Fibroblast of villous mesenchyme (primary cell): ENCODE results near the gene SMC3. TPM values are rescaled to one million over a fixed set of nuclear protein-coding genes. Genes with fewer than 3 reads are reported as not detected.

Experiments
- DNase-seq: peaks from one replicate; pipeline ENCODE4 v3.0.0-alpha.2; 2010; ENCODE audit warnings: low read depth
- H3K4me3 ChIP-seq: 2 replicates; pipeline ENCODE4 v1.5.1; 2011; ENCODE audit warnings: low read depth, mild to moderate bottlenecking, low read length
- total RNA-seq: library from RNA; depleted of rRNA; stranded (reverse); fragments of >200 nt; gene quantifications from 2 replicates; pipeline ENCODE4 v1.2.3, GENCODE V29; 2012
- TF ChIP-seq, protein P1 (sequence below): IDR thresholded peaks from 2 replicates; pipeline ENCODE4 v1.5.1; 2012; ENCODE audit warnings: low read depth, mild to moderate bottlenecking, low read length; ENCODE audit not compliant: insufficient read depth

SMC3 gene
- total RNA-seq, 1 donor = 23.3 TPM

DNA sequence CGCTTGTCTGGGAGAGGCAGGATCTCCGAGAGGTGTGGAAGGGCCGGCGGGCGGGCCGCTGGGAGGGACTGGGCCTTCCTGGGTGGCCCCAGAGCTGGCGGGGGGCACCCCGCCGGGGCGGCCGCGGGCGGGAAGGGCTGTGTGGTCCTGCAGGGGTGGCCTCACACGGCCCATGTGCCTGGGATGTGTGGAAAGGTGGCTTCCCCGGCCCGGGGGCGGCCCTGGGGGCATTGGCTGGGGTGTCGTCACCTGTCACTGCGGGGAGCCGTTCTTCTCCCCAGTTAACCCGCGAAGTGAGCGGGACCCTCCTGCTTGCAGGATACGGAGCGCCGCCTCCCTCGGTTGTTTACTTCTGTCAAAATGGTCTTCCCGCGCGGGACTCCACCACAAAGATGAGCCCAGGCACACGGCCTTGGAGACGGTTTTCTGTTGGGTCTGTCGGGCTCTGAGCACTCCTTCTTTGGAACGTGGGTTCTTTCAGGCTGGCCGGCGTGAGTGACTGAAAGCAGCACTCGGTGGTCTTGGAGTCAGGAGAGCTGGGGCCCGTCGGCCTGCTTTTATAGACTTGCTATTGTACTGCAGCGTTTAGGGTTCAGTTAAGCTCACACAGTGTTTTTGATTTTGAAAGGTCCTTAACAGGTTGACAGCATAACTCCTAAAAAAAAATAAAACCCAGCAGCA lies 700 bp downstream of the SMC3 start:
- H3K4me3 ChIP-seq = peak overlapping the region; percentile 92
- DNase-seq = peak; percentile 30
- TF ChIP-seq, protein P1, sequence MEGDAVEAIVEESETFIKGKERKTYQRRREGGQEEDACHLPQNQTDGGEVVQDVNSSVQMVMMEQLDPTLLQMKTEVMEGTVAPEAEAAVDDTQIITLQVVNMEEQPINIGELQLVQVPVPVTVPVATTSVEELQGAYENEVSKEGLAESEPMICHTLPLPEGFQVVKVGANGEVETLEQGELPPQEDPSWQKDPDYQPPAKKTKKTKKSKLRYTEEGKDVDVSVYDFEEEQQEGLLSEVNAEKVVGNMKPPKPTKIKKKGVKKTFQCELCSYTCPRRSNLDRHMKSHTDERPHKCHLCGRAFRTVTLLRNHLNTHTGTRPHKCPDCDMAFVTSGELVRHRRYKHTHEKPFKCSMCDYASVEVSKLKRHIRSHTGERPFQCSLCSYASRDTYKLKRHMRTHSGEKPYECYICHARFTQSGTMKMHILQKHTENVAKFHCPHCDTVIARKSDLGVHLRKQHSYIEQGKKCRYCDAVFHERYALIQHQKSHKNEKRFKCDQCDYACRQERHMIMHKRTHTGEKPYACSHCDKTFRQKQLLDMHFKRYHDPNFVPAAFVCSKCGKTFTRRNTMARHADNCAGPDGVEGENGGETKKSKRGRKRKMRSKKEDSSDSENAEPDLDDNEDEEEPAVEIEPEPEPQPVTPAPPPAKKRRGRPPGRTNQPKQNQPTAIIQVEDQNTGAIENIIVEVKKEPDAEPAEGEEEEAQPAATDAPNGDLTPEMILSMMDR = no peak

DNA sequence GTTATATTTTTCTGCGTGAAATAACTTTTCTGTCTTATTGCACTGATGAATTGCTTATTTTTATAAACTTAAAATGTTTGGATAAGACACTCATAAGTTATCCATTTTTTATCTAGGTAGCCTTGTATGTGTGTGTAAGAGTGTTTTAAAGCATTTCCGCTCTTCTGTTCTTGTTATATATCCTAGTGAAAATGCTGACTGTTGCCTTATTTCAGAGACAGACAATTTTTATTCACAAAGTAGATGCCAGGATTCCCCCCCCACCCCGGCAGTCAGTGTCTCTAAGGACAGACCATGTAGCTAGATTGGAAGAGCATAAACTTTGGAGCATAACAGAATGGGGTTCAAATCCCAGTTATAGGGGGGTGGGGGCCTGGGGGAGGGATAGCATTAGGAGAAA lies 1.6 kb downstream of the SMC3 start:
- peak overlapping the region; percentile 92 for H3K4me3 ChIP-seq
- no peak for DNase-seq
- TF ChIP-seq, protein P1 = no peak

DNA sequence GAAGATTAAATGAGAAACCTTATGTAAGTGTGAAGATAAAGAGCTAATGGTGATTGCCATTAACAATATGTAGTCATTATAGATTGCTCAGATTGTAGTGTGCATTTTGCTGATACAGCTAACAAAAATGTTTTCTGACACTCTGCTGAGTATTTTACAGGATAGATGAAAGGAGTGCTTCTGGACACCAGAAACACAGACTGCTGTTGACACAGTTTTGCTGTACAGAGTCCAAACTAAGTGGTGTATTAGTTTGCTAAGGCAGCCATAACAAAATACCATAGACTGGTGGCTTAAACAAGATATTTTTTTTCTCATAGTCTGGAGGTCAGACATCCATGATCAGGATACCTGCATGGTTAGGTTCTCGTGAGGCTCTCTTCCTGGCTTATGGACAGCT lies 2.2 kb downstream of the SMC3 start:
- TF ChIP-seq, protein P1 = no peak
- DNase-seq = peak; percentile 6
- no peak overlapping the region for H3K4me3 ChIP-seq

DNA sequence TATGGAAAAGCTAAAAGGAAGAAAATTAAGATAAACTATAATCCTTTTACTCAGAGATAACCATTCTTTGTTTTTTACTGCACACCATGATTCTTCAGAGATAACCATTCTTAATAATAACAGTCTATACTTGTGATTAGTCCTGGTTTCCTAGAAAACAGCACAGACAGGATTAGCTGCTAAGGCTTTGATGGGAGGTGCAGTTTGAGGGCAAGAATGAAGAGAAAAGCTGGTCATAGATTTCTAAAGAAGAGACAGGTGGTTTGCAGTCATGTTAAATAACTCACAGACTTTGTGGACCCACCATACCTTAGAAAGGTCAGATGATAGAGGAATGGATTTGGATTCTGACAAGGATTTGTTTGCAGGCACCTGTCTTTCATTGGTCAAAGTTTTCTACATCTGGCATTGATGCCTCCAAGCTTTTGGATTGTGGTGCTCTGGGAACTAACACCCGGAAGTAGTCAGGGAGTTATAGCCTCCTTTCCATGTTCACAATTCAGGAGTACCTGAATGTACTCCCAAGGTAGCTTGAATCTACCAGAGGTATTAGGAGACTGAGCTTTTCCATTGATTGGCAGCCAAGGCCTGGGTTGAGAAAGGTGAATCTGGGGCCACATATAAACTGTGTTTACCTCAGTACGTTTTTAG lies 3.7 kb downstream of the SMC3 start:
- H3K4me3 ChIP-seq = no peak overlapping the region
- TF ChIP-seq, protein P1 = no peak
- no peak for DNase-seq

DNA sequence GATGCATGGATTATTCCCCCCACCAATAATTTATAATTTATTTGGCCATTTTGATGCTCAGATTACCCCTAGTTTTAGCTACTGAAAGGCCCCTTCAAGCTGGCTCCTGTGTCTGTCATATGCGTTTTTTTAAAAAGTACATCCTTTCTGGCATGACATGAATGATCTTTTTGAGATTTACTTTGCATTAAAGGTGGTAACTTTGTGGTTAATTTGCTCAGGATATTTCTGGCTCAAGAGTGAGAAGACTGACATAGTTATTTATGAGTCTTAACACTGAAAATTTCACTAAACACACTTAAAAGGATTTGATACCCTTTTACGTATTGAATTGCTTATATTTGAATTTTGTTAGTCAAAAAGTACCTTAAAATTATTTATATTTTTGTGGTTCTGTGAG lies 5.4 kb downstream of the SMC3 start:
- no peak for DNase-seq
- TF ChIP-seq, protein P1 = no peak
- H3K4me3 ChIP-seq = no peak overlapping the region

DNA sequence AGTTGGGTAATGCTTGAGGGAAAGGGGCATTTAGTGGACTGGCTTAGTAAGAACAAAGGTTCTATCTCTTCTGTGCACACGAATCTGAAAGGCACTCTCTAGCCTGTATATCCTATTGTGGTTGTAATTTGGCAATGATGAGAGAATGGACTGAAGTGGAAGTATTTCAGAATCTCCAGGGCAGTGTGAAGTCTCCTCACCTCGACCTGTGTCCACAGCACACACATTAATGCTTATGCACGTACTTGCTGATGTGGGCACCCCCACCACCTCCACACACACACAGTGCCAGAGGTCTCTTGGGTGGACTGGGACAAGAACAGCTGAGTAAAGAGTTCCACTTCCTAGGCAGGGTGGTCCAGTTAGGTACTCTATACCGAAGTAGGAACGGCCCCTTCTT lies 6.9 kb downstream of the SMC3 start:
- no peak for DNase-seq
- H3K4me3 ChIP-seq = no peak overlapping the region
- TF ChIP-seq, protein P1 = no peak

DNA sequence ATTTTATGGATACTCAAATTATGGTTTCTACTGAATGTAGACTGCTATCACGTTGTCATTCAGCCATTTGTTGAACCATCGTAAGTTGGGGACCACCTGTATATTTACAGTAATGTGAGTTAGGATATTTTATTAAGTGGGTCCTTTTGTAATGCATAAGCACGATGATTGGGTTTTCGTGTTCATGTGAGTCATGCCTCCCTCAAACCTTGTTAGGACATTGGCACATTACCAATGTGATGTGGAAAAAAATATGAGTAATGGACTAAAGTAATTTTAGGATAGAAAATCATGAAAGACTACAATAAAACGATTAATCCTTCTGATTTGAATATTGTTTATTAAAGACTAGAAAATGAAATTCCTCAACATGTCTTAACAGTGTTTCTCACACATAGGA lies 8.7 kb downstream of the SMC3 start:
- no peak overlapping the region for H3K4me3 ChIP-seq
- DNase-seq = peak; percentile 56
- TF ChIP-seq, protein P1 = no peak
